GM21360 (cell line): ENCODE data around the gene CPNE5.

ENCODE experiments used
- ATAC-seq: cut with Tn5 transposase; IDR thresholded peaks from one replicate; pipeline ENCODE4 v1.9.1; 2021; ENCODE audit warnings: mild to moderate bottlenecking, moderate library complexity; ENCODE audit not compliant: unreplicated experiment

The CPNE5 gene

DNA sequence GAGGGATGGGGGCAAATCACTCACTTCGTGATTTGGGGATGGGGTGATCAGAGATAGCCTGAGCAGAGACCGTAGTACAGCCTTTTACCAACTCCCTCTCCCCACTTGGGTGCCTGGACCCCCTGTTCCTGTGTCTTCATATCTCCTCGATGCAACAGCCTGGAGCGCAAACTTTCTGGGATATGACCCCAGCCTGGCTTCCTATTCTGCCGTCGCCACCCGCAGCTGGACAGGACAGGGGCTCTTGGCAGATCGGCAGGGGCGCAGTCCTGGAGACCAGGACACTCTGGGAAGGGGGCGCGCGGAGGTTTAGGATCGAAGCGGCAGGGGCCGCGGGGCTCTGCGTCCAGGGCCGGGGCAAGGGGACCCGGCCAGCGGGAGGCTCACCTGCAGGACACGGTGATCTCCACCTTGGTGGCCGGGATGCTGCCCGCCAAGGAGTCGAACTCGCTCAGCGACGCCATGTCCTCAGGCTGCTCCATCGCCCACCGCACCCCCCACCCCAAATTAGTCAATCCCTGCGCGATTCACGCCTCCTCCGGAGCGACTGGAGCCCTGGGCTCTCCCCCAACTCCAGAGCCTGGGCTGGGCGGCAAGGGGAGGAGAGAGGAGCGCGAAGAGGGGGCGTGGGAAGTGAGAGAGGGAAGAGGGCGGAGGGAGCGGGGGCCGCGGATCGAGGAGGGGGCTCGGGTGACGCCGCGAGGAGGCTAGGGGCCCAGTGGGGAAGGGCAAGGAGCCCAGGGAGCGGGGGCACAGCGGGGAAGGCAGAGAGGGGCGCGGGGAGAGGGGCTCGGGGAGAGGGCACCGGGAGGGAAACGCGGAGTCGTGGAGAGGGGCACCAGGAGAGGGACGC lies at the start of gene CPNE5:
CPNE5 (minus strand) TSS at position 549 of the 853 bp plus-strand sequence; CDS start at position 482, 67 bp downstream.
- no peak for ATAC-seq

DNA sequence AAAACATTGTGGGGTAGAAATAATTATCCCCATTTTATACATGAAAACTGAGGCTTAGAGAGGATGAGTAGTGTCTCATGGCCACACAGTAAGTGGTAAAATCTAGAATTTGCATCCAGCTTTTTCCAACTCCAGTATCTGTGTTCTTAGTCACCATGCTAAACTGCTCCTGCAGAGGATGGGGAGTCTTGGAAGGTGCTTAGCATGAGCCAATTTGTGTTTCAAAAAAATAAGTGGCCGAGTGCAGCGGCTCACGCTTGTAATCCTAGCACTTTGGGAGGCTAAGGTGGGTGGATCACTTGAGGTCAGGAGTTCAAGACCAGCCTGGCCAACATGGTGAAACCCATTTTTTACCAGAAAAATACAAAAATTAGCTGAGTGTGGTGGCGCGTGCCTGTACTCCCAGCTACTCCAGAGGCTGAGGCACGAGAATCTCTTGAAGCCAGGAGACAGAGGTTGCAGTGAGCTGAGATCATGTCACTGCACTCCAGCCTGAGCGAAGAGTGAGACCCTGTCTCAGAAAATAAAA lies 48.9 kb upstream of the CPNE5 start:
- no peak for ATAC-seq

DNA sequence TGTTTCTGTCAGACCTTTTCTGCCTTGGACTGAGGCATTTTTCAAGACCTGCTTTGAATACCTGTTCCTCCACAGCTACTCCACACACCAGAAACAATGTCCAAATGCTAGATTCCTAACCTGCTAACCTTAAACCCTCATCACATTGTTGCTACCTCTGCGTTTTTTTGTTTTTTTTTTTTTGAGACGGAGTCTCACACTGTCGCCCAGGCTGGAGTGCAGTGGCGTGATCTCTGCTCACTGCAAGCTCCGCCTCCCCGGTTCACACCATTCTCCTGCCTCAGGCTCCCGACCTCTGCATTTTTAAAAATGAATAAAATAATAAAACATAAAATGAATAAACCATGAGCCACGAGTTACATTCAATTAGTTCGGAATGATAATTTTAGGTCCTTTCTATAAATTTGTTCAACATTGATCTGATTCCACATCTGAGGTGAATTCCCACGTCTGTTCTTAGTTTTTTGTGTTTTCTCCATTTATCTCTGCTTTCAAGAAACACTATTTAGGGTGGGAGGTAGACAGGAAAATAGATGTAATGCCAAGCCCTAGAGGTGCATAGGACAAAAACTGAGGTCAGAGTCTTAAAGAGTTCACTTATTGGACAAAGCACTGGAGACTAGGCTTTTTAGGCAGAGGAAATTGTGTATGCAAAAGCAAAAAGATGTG lies 47.8 kb upstream of the CPNE5 start:
- no peak for ATAC-seq

DNA sequence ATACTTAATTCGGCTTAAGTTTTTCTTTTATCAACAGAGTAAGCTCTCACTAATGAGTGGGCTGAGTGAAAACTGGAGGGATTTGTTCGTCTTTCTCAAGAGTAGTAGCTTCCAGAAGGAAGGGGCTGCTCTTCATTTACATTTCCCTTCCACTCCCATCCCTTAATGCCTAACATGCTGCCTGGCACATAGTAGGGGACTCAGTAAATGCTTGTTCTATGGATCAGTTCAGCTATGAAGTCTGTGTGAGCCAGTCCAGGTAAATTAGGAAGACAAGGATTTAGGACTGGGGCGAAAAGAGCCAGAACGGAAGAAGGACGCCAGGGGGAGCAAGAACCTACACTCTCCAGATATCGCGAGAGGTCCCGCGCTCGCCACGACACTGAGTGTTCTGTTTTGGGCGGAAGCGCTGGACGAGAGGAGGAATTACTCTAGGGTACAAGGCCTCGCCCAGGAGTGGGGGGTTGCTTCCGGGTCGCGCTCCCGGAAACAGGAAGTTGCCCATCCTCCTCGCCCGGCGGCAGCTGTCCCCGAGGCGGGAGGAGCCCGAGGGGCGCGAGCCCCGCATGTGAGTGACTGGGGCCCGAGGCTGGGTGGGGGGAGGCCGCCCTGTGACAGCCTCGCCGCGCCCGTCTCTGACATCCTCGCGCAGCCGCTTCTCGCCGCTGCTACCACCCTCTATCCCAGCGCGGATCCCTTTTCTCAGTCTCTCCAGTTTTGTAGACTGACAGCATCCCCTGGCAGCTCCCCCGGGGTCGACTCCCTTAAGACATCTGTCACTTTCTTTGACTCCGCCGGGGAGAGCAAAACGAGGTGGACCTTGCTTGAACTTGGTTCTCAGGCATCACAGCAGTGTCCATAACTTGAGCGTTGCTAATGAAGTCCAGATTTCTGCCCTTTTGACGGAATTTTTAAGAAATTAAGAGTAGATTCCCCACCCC lies 46.5 kb upstream of the CPNE5 start, which contains the start of gene C6orf89:
C6orf89 (plus strand) TSS at position 492 of the 941 bp plus-strand sequence. CDS start 13,493 bp downstream, outside the sequence.
- peak; percentile 96 for ATAC-seq

DNA sequence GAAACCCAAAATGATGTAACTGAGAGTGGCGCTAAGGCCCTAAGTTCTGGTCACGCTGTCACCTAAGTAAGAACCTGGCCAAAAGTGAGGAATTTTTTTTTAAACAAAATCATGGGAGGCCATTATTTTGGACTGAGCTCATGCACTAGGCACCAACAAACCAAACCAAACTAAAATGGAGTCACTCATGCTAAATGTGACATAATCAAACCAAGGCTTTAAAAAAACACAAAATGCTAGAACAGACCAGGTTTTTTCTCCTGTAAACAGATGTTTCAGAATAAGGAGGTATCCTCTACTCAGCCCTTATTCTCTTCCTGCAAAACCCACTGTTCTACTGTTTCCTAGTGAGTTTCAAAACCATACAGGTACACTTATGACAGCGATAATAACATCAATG lies 45.4 kb upstream of the CPNE5 start:
- ATAC-seq: no peak

DNA sequence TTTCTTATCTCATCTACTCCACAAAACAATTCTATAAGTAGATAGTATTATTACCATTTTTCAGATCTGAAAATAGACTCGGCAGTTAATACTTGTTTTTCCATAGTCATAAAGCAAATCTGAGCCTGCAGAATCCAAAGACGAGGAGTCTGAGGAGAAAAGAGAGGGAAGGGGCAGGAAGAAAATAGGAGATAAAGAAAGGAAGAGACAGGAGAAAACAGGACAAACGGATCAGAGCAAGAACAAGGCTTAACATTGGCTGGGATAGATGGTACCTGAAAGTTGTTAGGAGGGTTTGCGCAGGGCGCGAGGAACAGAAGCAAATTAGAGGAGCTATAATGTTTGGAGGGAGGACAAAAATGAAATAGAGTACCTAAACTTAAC lies 36.0 kb upstream of the CPNE5 start:
- no peak for ATAC-seq

DNA sequence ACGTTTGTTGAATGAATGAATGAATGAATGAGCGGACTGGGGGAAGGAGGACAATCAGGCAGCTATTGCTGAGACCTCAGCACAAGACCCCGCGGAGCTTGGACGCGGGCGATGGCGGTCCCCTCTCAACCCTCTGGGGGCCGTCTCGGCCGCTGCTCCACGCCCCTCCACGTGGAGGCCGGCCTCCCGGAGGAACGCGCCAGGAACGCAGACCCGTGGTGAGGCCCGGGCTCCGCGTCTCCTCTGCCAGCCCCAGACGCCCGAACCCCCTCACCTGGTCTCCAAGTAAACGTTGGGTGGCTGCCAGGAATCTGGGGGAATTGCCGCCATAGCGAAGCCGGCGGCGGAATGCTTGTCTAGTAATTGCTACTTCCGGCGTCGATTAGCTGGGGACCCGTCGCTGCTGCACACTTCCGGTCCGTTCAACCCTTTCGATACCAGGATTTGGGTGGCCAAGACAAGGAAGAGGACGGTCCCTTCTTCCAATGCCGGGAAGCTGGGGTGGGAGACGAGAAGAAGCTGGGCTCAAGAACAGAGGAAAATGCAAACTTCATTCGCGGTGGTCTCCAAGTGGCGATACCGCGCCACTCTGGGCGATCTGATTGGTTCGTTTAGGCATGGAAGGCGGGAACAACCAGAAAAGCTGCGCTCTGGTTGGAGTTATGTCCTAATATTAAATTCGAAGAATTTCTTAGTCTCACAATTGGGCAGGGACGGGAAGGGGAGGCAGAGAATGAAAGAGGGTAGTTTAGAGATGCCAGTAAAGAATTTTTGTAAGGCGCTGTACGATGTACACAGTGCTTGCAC lies 35.4 kb upstream of the CPNE5 start, which contains the start of gene PPIL1:
PPIL1 (minus strand) TSS at position 361 of the 807 bp plus-strand sequence; CDS start at position 330, 31 bp downstream.
- peak; percentile 64 for ATAC-seq

DNA sequence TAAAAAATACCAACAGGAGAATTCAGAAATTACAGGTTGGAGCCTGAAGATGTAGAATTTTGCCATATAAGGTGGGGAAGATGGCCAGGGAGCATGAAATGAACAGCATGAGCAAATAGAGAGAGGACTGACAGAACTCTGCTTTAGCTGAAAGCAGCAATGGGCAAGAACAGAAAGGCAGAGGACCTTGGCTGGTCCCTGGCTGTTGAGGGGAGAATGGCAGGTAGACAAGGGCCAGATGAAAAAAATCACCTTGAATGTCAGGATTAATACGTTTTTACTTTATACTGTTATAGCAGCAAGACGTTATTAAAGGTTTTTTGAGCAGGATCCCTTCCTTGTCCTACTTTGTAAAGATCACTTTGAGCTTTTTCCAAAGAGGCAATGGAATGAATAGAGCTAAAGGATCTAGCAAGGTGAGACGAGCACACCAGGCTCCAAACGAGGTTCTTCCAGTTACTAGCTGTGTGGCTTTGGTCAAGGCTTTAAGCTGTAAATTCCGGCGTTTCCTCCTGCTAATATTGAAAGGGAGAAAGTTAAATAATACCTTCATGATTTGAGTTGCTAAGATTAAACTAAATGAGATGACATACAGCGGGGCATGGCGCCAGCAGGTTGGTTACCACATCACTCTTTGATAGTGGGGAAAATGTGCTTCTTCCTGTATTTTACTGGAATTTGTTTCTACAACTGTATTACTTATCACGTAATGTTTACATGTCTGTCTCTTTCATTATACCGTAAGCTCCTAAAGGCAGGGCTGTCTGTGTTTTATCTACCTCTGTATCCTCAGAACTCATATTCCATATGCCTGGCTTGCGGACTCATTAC lies 34.6 kb upstream of the CPNE5 start:
- ATAC-seq: no peak

DNA sequence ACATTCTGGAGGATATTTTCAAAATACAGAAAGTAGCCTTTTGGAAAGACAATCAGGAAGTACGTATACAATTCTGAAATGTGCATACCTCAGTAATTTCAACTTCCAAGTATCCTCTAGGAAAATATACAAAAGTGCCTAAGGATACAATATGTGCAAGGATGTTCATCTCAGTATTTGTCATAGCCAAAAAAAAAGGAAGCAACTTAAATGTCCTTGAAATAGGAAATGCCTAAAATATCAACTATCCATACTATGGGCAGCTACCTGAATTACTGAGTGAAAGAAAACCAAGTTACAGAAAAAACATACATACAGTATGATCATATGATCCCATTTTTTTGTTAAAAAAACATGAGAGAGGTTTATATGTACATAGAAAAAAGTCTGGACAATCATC lies 33.9 kb upstream of the CPNE5 start:
- no peak for ATAC-seq

DNA sequence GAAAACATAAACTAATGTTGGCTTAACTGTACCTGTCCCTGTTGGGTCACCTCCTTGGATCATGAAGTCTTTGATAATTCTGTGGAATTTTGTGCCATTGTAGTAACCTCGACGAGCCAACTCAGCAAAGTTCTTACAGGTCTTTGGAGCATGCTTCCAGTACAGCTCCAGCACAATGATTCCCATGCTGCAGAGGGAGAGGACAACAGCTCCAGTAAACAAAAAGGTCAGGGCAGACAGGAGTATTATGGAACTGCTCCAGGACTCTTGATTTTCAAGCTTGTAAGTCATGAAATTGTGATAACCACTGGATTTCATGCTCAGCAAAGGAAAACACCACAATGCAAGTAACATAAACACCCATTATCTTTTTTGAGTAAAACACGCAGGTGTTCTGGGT lies 32.4 kb upstream of the CPNE5 start:
- ATAC-seq: no peak

DNA sequence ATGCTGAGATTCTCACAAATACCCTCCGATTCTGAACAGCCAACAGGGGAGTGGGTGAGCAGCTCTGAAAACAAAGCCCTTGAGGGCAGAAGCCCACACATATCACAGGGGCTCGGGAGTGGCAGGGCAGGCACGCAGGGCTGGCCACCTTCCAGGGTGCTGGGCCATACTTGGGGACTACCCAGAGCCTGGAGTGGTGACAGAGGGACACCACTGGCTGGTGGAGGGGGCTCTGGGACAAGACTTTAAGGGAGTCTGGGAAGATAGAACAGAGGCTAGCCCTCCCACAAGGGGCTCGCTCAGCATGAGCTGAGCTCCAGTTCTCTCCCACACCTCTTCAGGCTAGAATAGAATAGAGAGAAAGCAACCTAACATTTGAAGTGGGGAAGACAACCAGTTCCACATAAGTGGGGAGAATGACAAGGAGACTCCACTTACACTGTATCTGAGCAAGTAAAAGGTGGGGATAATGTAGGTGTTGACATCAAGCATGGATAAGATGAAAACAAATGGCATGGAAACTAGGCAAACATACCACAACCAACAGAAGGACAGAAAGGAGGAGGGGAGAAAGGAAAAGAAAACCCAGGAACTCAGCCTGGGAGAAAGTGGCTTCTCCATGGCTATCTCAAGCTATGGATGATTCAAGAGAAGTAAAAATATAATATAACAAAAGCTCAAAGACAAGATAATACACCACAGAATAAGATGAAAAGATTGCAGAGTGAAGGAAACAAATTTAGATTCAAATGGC lies 28.4 kb upstream of the CPNE5 start:
- ATAC-seq: no peak

DNA sequence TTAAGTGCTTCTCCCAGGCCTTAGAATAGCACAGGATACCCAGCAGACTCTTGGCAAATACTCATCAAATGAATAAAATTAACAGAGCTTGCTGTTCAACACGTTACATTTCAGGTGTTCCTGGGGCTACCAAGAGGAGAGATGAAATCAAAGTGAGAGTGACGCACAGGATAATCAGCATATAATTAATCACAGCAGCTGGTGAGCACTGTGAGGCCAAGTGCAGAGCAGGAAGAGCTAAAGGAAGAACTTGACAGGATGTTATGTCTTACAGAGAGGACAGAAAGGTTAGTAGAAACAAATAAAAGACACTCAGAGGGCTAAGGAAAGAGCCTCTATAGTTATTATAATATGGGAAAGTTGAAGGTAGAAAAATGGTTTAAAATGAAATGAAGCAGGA lies 26.6 kb upstream of the CPNE5 start:
- no peak for ATAC-seq

DNA sequence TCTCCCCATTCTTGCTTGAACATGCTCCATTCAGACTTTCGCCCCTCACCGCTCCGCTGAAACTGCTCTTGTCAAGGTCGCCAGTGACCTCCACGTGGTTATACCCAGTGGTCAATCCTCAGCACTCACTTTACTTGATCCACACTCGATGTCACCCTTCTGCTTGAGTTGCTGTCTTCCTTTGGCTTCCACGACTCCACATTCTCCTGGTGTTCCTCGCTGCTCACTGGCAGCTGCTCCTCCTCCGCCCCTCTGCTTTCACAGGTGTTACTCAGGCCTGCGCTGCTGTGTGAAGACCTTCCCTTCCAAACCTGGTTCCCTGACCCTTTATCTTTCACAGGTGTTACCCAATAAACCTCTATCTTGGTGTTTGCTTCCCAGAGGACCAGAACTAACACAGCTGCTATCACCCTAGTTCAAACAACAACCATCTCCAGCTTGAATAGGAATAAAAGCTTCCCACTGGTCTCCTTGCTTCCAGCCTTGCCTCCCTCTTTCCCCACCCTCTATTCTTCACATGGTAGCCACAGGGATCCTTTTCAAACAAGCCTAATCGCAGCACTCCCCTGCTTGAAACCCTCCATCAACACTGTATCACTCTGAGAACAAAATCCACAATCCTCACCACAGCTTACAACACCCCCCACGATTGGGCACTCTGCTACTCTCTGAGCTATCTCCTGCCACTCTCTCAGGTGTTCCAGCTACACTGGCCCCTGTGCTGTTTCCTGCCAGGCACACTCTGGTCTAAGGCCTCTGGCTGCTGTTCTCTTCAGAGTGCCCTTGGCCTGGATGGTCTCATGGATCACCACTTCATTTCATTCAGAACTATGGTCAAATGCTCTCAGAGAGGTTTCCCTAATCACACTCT lies 24.7 kb upstream of the CPNE5 start:
- ATAC-seq: no peak

DNA sequence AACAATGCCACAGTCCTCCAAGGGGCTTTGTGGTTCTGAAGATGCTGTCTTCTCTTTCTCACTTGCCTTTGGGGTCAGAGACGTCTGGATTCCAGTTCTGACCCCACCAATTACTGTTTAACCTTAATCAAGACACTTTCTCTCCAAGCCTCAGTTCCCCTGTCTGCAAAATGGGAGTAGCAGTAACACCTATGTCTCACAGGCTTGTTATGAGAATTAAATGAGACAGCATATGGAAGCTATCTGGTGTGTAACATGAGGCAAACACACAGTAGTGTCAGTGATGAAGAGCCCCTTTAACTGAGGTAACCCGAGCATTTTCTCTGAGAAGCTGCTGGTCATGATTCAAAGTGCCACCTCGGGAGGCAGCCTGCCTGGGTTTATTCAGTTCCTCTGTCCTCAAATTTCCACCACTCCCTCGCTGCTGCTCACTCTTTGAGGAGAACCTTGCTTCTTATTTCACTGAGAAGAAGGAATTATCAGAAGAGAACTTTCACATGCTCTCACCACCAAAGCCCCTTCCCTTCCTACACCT lies 23.7 kb upstream of the CPNE5 start:
- ATAC-seq: no peak

DNA sequence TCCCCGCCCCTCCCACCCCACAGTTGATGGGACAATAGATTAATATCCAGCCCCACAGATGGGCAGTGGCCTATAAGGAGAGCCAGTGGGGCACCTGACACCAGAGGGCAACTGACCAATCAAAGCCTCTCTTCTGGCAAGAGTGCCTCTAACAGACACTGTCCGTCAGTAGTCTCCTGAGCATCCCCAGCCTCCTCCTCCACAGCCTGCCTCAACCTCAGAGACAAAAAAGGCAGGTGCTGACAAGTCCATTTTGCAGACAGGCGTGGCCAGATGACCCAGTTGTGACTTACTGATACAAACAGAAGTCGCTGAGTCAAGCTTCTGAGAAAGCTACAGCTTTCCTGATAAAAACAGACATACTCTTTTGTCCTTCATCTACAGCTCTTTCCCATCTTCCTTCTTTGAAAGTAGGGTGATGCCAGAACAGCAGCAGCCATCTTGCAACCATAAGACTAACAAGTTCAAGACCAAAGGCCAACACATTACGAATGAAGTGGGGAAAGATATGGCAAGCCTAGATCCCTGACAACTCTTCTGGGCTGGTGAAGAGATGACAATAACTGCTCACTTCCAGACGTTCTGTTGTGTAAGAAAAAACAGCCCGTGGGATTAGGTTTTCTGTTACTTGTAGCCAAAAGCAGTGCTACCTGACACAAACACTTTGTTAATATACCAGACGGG lies 23.1 kb upstream of the CPNE5 start:
- ATAC-seq: no peak

DNA sequence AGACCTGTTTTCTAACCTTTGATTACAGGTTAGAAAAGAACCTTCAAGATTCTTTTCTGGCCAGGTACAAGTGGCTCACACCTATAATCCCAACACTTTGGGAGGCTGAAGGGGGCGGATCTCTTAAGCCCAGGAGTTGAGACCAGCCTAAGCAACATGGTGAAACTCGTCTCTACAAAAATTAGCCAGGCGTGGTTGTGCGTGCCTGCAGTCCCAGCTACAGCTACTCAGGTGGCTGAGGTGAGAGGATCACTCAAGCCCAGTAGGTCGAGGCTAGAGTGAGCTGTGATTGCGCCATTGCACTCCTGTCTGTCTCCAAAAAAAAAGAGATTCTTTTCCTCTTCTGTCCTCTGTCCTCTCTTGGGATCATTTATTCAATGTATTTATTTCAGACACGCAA lies 20.9 kb upstream of the CPNE5 start:
- ATAC-seq: no peak
